Endothelial cell of coronary artery (primary cell): ENCODE measurements around the gene BRD9. TPM values are rescaled to one million over a fixed set of nuclear protein-coding genes. Genes with fewer than 3 reads are reported as not detected.

Source experiments
- total RNA-seq: library from RNA; depleted of rRNA; stranded (reverse); fragments of >200 nt; gene quantifications from 2 replicates; pipeline ENCODE4 v1.2.3, GENCODE V29; 2014

Gene BRD9
- 50.4 and 57.5 TPM in 2 replicates for total RNA-seq

DNA sequence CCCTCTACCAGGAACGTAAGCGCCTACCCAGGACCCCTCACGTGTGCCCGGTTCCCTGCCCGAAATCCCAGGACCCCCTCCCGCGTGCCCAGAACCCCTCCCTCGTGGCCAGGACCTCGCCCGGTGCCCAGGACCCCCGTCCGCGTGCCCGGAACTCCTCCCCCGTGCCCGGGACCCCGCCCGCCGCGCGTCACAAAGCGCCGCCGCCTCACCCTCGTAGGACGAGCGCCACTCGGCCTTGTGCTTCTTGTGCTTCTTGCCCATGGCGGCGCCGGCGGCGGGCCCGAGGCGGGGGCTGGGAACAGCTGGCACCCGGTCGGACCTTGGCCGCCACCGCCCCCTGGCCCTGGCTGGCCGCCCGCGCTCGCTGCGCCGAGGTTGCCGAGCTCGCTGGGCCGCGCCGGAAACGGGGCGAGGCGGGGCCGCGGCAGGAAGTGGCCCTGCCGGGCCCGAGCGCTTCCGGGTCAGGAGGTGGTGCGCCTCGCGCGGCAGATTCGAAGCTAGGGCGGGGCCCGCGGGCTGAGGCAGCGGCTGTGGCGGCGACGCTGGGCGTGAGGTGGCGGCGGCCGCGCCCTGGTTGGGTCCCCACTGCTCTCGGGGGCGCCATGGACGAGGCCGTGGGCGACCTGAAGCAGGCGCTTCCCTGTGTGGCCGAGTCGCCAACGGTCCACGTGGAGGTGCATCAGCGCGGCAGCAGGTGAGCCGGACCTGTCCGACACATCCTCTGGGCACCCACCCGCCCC lies at the start of gene BRD9, which contains the start of gene TRIP13:
Gene BRD9, minus strand, starts transcription at position 408 of the 743 bp plus-strand sequence. Its CDS starts 144 bp downstream, at position 264.
Gene TRIP13, plus strand, starts transcription at position 491 of the 743 bp plus-strand sequence. Its CDS starts 115 bp downstream, at position 606.

DNA sequence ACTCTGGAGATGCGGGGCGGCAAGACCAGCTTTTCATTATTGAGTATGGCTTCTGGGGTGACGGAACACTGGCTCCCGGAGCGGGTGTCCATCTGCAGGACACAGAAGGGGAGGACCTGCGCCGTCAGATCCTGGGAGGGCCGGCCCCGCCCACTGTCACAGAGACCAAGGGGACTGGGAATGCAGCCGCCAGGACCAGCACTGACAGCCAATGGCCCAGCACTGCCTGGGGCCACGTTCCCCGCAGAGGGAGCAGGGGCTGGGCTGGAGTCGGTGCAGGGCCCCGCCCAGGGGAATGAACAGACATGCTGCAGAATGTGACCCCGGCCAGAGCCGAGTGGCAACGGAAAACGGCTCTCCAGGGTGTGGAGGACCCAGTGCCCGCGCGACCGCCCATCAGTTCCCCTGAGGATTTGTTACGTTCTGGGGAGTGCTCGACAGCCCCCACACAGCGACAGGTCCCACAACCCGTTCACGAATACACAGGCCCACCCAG lies 42.0 kb downstream of the BRD9 start, which contains the start of gene ZDHHC11:
Gene ZDHHC11, minus strand, starts transcription at position 476 of the 496 bp plus-strand sequence. Its CDS starts 384 bp downstream, at position 92.

Other genes starting within 250 kb of the BRD9 start
- gene TPPP, start 199.4 kb downstream of the BRD9 start, total RNA-seq: 0.18 and 0.19 TPM in 2 replicates
- gene ZDHHC11B, start 108.1 kb downstream of the BRD9 start, total RNA-seq: not detected in 2 replicates
- 0.18 and 0.75 TPM in 2 replicates for gene ZDHHC11, start 41.8 kb downstream of the BRD9 start, total RNA-seq
- 12.8 and 34.1 TPM in 2 replicates for gene TRIP13, start 83 bp upstream of the BRD9 start, total RNA-seq
- gene NKD2, start 116.0 kb upstream of the BRD9 start, total RNA-seq: not detected in 2 replicates
- gene SLC12A7, start 219.3 kb upstream of the BRD9 start, total RNA-seq: 22.4 and 27.9 TPM in 2 replicates